Neural progenitor cell (in vitro differentiated cells): ENCODE results near the gene ATG3.

Experiments used
- EZH2 ChIP-seq: fragments of 200-600 bp; sonication (generic); IDR thresholded peaks from 2 replicates; pipeline ENCODE4 v1.6.1; 2017; ENCODE audit warnings: antibody characterized with exemption, mild to moderate bottlenecking, moderate library complexity
- EZH2phosphoT487 ChIP-seq: fragments of 200-600 bp; sonication (generic); IDR thresholded peaks from 2 replicates; pipeline ENCODE4 v1.6.1; 2017; ENCODE audit warnings: antibody characterized with exemption
- TF ChIP-seq, protein P1 (sequence below): fragments of 200-600 bp; sonication (generic); IDR thresholded peaks from 2 replicates; pipeline ENCODE4 v1.5.1; 2017; ENCODE audit warnings: antibody characterized with exemption, mild to moderate bottlenecking

DNA sequence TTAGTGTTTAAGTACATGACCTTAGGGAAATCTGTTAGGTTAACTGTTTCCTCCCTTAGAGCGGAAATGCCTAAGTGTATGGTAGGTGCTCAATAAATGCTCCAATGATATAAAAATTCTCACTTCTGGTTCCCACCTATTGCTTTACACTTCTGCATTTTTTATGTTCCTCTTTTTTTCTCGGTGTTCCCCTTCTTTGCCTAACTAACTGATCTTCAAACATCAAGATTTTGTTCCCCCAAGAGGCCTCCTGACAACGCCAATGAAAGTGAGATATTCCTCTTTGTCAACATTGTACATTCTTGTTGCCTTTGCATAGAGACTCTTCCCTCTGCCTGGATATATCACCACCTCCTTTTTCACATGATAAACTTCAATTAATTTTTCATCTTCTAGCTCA, 17.5 kb upstream of the ATG3 start:
- TF ChIP-seq, protein P1, sequence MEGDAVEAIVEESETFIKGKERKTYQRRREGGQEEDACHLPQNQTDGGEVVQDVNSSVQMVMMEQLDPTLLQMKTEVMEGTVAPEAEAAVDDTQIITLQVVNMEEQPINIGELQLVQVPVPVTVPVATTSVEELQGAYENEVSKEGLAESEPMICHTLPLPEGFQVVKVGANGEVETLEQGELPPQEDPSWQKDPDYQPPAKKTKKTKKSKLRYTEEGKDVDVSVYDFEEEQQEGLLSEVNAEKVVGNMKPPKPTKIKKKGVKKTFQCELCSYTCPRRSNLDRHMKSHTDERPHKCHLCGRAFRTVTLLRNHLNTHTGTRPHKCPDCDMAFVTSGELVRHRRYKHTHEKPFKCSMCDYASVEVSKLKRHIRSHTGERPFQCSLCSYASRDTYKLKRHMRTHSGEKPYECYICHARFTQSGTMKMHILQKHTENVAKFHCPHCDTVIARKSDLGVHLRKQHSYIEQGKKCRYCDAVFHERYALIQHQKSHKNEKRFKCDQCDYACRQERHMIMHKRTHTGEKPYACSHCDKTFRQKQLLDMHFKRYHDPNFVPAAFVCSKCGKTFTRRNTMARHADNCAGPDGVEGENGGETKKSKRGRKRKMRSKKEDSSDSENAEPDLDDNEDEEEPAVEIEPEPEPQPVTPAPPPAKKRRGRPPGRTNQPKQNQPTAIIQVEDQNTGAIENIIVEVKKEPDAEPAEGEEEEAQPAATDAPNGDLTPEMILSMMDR = no peak
- no peak for TF ChIP-seq EZH2
- TF ChIP-seq EZH2phosphoT487 = no peak
